ENCODE data around the gene CCDC86. TPM values are rescaled to one million over a fixed set of nuclear protein-coding genes. Genes with fewer than 3 reads are reported as not detected.
A peak's percentile ranks its signal among the peaks of the same experiment; 100 is the strongest.

CCDC86 gene
- polyA plus RNA-seq, 1 of the 3 experiments (the other 2 are of a cell fraction) = 34.7 TPM

GRCh38 chr11:60830478-60831142 is 11.3 kb upstream of the CCDC86 start:
- no peaks in the 10 kb centered on the region for H3K9me2 ChIP-seq
- H4K20me1 ChIP-seq (ENCODE audit: insufficient read depth) = no peaks in the 10 kb centered on the region
- POLR2A ChIA-PET = interaction anchor here (2.6 kb wide), 1 partner anchor 57 kb away, joined by 9 read pairs; no protein-coding TSS in a partner anchor
- DNase-seq = no peak
- H3F3A ChIP-seq (replicated peaks; ENCODE audit: insufficient read depth) = no peaks in the 10 kb centered on the region
- CTCF ChIA-PET = interaction anchor here (0.5 to 23.7 kb wide), 56 partner anchors 9 to 464 kb away, joined by 3 to 550 read pairs (median 5); partner anchors contain the start of genes CCDC86, PRPF19, PTGDR2 and VWCE
- H3K9me3 ChIP-seq = no peaks in the 10 kb centered on the region
- WGBS (ENCODE audit: low lambda C conversion rate) = 17% methylated on average over 5 of the region's 10 CpGs
- no peaks in the 10 kb centered on the region for H3K36me3 ChIP-seq (replicated peaks in 1 of 2; ENCODE audit: control insufficient read depth in 1 of 2, insufficient read depth in 2 of 2, low read length in 1 of 2)
- H3K9ac ChIP-seq = no peak overlapping the region
- peaks cover 6% of the 10 kb centered on the region; the same call in 1 of the 2 replicates for H3K27me3 ChIP-seq (ENCODE audit: insufficient read depth)
- peak overlapping the region in 1 of 2 experiments; percentile 6; a peak in 1 of 4 replicates for H3K4me3 ChIP-seq (ENCODE audit: low read depth in 2 of 2, low read length in 1 of 2)
- H3K4me2 ChIP-seq = peak overlapping the region; percentile 19; the same call in 1 of the 2 replicates
- no peak overlapping the region for H3K27ac ChIP-seq (ENCODE audit: low read depth in 2 of 2, low read length in 1 of 2)
- no peak for TF ChIP-seq PBX3 (IDR thresholded peaks at IDR 0.05)
- no peak for TF ChIP-seq YY1 (IDR thresholded peaks at IDR 0.05; ENCODE audit: low read depth)
- no peak for TF ChIP-seq SMC3 (IDR thresholded peaks at IDR 0.05; ENCODE audit: low read depth, low read length)
- no peak for TF ChIP-seq FOSL2 (IDR thresholded peaks at IDR 0.05; ENCODE audit: borderline replicate concordance, low read depth)
- no peak for TF ChIP-seq FOXM1 (IDR thresholded peaks at IDR 0.05; ENCODE audit: low read depth)
- no peak for TF ChIP-seq MAX (IDR thresholded peaks at IDR 0.05; ENCODE audit: low read depth)
- TF ChIP-seq MEF2A (IDR thresholded peaks at IDR 0.05; ENCODE audit: borderline replicate concordance, low read depth) = no peak
- TF ChIP-seq MXI1 (IDR thresholded peaks at IDR 0.05; ENCODE audit: low read depth, low read length) = no peak
- no peak for TF ChIP-seq IRF3 (IDR thresholded peaks at IDR 0.05; ENCODE audit: low read depth, low read length)
- no peak for TF ChIP-seq ZBTB33 (IDR thresholded peaks at IDR 0.05; ENCODE audit: borderline replicate concordance, low read depth)
- no peak for TF ChIP-seq TCF12 (IDR thresholded peaks at IDR 0.05)
- TF ChIP-seq GATA2 (CRISPR knock-in tag; IDR thresholded peaks at IDR 0.05) = no peak
- TF ChIP-seq USF2 (IDR thresholded peaks at IDR 0.05; ENCODE audit: borderline replicate concordance, low read depth, low read length) = no peak
- no peak for TF ChIP-seq EZH2phosphoT487 (IDR thresholded peaks at IDR 0.05; ENCODE audit: borderline replicate concordance, low read depth)
- no peak for TF ChIP-seq ELF1 (IDR thresholded peaks at IDR 0.05)
- no peak for TF ChIP-seq CHD2 (IDR thresholded peaks at IDR 0.05; ENCODE audit: low read length, partially characterized antibody)
- no peak for TF ChIP-seq EP300 (IDR thresholded peaks at IDR 0.05; ENCODE audit: borderline replicate concordance in 1 of 2, low read depth in 1 of 2, low read length in 1 of 2)
- no peak for TF ChIP-seq RFX5 (IDR thresholded peaks at IDR 0.05; ENCODE audit: low read length)
- no peak for TF ChIP-seq USF1 (IDR thresholded peaks at IDR 0.05; ENCODE audit: borderline replicate concordance, low read depth)
- no peak for TF ChIP-seq RCOR1 (IDR thresholded peaks at IDR 0.05; ENCODE audit: low read length)
- H3K4me1 ChIP-seq (ENCODE audit: control insufficient read depth in 1 of 2, insufficient read depth in 2 of 2, low read depth in 1 of 2, low read length in 1 of 2) = peaks cover 0 to 16% of the 10 kb centered on the region in 2 experiments; a peak in 2 of 4 replicates
- H3K79me2 ChIP-seq (ENCODE audit: insufficient read depth) = no peaks in the 10 kb centered on the region
- H2AFZ ChIP-seq (ENCODE audit: low read depth) = no peak overlapping the region; the same call in 1 of the 2 replicates

Data from SK-N-SH (cell line).